GM18907 (cell line): Measurements from ENCODE around the gene EPC2.

Source experiments
- ATAC-seq: cut with Tn5 transposase; IDR thresholded peaks from one replicate; pipeline ENCODE4 v1.9.1; 2021; ENCODE audit warnings: mild to moderate bottlenecking, moderate library complexity; ENCODE audit not compliant: unreplicated experiment

Gene EPC2

GRCh38 chr2:148802448-148803220 is 158.1 kb downstream of the EPC2 start:
- no peak for ATAC-seq

- ATAC-seq, result no peak
These were observed 165.5 kb downstream of the EPC2 start for GRCh38 chr2:148810081-148810480.

- no peak for ATAC-seq
These were observed 167.8 kb downstream of the EPC2 start for GRCh38 chr2:148812306-148812705.

GRCh38 chr2:148813603-148814065 is 169.1 kb downstream of the EPC2 start:
- ATAC-seq, result peak; percentile 99

- peak; percentile 4 for ATAC-seq
These were observed 169.8 kb downstream of the EPC2 start for GRCh38 chr2:148814143-148814859.

- ATAC-seq, result no peak
These were observed 170.4 kb downstream of the EPC2 start for GRCh38 chr2:148814860-148815419.

GRCh38 chr2:148816176-148816575 is 171.6 kb downstream of the EPC2 start:
- ATAC-seq, result no peak

- no peak for ATAC-seq
These were observed 172.7 kb downstream of the EPC2 start for GRCh38 chr2:148817210-148817708.

- no peak for ATAC-seq
These were observed 174.6 kb downstream of the EPC2 start for GRCh38 chr2:148819019-148819585.

GRCh38 chr2:148824190-148824589 is 179.6 kb downstream of the EPC2 start:
- ATAC-seq, result no peak

GRCh38 chr2:148826791-148827190 is 182.2 kb downstream of the EPC2 start:
- ATAC-seq, result no peak

GRCh38 chr2:148828941-148829340 is 184.4 kb downstream of the EPC2 start:
- ATAC-seq, result no peak

- no peak for ATAC-seq
These were observed 185.1 kb downstream of the EPC2 start for GRCh38 chr2:148829618-148830017.

GRCh38 chr2:148832637-148833036 is 188.1 kb downstream of the EPC2 start:
- ATAC-seq, result no peak
